GM19324 (cell line): ENCODE data around the gene ARL2BP.
"Not testable (repeated sequence)": the region's sequence is repeated elsewhere in the genome, so short reads cannot be mapped to it uniquely, and the experiment has no call there.

ENCODE experiments used
- ATAC-seq: cut with Tn5 transposase; IDR thresholded peaks from one replicate; pipeline ENCODE4 v1.9.1; 2021; ENCODE audit warnings: mild to moderate bottlenecking, moderate library complexity; ENCODE audit not compliant: unreplicated experiment, low FRiP score

ARL2BP gene

GRCh38 chr16:57244767-57245471 lies at the start of gene ARL2BP:
TSS of gene ARL2BP (plus strand) at chr16:57245259. CDS start at chr16:57245368, 109 bp downstream.
- peak; percentile 92 for ATAC-seq

- ATAC-seq = no peak
Observed at GRCh38 chr16:57196286-57196685, 48.8 kb upstream of the ARL2BP start.

GRCh38 chr16:57196753-57197152 lies 48.3 kb upstream of the ARL2BP start:
- no peak for ATAC-seq

GRCh38 chr16:57200321-57200720 lies 44.7 kb upstream of the ARL2BP start:
- ATAC-seq = not testable (repeated sequence)

GRCh38 chr16:57200926-57201325 lies 44.1 kb upstream of the ARL2BP start:
- ATAC-seq = not testable (repeated sequence)

- no peak for ATAC-seq
Observed at GRCh38 chr16:57202095-57202886, 42.8 kb upstream of the ARL2BP start.

GRCh38 chr16:57203451-57203850 lies 41.6 kb upstream of the ARL2BP start:
- no peak for ATAC-seq

- ATAC-seq = no peak
Observed at GRCh38 chr16:57204675-57205074, 40.4 kb upstream of the ARL2BP start.

GRCh38 chr16:57208926-57209325 lies 36.1 kb upstream of the ARL2BP start:
- no peak for ATAC-seq

- ATAC-seq = no peak
Observed at GRCh38 chr16:57209780-57210179, 35.3 kb upstream of the ARL2BP start.

- no peak for ATAC-seq
Observed at GRCh38 chr16:57213462-57213861, 31.6 kb upstream of the ARL2BP start.

GRCh38 chr16:57216968-57217367 lies 28.1 kb upstream of the ARL2BP start:
- ATAC-seq = no peak

GRCh38 chr16:57223057-57223456 lies 22.0 kb upstream of the ARL2BP start:
- ATAC-seq = no peak

GRCh38 chr16:57224651-57225335 lies 20.3 kb upstream of the ARL2BP start:
- ATAC-seq = no peak

- no peak for ATAC-seq
Observed at GRCh38 chr16:57225978-57226377, 19.1 kb upstream of the ARL2BP start.

GRCh38 chr16:57226701-57227621 lies 18.1 kb upstream of the ARL2BP start:
- no peak for ATAC-seq

- no peak for ATAC-seq
Observed at GRCh38 chr16:57229079-57229478, 16.0 kb upstream of the ARL2BP start.

GRCh38 chr16:57231821-57232350 lies 13.2 kb upstream of the ARL2BP start:
- ATAC-seq = no peak

- ATAC-seq = no peak
Observed at GRCh38 chr16:57233944-57234706, 10.9 kb upstream of the ARL2BP start.
